ENCODE data around the gene WASL.

Gene WASL

DNA sequence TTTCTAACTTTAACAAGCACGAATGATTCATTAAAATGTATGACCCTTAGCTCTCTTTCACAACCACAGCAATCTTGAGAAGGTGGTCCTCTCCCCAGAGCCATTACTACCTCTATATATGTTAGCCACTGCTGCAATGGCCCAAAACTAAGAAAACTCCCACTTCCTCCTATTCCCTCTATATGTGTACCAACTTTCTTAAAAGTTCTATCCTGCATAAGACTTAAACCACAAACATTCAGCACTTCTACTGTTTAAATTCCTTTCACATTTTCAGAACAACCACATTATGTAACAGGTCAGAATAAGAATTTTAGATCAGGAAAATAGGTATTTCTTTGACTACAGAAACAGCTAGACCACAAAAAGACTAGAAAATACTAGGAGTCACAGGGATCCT, 36.2 kb downstream of the WASL start:
- TF ChIP-seq, protein P1, sequence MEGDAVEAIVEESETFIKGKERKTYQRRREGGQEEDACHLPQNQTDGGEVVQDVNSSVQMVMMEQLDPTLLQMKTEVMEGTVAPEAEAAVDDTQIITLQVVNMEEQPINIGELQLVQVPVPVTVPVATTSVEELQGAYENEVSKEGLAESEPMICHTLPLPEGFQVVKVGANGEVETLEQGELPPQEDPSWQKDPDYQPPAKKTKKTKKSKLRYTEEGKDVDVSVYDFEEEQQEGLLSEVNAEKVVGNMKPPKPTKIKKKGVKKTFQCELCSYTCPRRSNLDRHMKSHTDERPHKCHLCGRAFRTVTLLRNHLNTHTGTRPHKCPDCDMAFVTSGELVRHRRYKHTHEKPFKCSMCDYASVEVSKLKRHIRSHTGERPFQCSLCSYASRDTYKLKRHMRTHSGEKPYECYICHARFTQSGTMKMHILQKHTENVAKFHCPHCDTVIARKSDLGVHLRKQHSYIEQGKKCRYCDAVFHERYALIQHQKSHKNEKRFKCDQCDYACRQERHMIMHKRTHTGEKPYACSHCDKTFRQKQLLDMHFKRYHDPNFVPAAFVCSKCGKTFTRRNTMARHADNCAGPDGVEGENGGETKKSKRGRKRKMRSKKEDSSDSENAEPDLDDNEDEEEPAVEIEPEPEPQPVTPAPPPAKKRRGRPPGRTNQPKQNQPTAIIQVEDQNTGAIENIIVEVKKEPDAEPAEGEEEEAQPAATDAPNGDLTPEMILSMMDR (conservative IDR thresholded peaks at IDR 0.05), result no peak
- TF ChIP-seq ZFX (IDR thresholded peaks at IDR 0.05), result no peak

GRCh38 chr7:123711832-123712293, 36.9 kb downstream of the WASL start:
- TF ChIP-seq ZFX (IDR thresholded peaks at IDR 0.05), result no peak

More for the DNA sequence above, 36.2 kb downstream of the WASL start:
- H3K27ac ChIP-seq, result no peak overlapping the region

GRCh38 chr7:123710683-123711082, 38.1 kb downstream of the WASL start:
- H3K27ac ChIP-seq, result no peak overlapping the region
- TF ChIP-seq, protein P1 (conservative IDR thresholded peaks at IDR 0.05), result no peak
- TF ChIP-seq ZFX (IDR thresholded peaks at IDR 0.05), result no peak

More at GRCh38 chr7:123711832-123712293, 36.9 kb downstream of the WASL start:
- no peak overlapping the region for H3K27ac ChIP-seq

GRCh38 chr7:123709525-123709924, 39.3 kb downstream of the WASL start:
- H3K27ac ChIP-seq, result no peak overlapping the region
- no peak for TF ChIP-seq ZFX (IDR thresholded peaks at IDR 0.05)
- TF ChIP-seq, protein P1 (conservative IDR thresholded peaks at IDR 0.05), result no peak

DNA sequence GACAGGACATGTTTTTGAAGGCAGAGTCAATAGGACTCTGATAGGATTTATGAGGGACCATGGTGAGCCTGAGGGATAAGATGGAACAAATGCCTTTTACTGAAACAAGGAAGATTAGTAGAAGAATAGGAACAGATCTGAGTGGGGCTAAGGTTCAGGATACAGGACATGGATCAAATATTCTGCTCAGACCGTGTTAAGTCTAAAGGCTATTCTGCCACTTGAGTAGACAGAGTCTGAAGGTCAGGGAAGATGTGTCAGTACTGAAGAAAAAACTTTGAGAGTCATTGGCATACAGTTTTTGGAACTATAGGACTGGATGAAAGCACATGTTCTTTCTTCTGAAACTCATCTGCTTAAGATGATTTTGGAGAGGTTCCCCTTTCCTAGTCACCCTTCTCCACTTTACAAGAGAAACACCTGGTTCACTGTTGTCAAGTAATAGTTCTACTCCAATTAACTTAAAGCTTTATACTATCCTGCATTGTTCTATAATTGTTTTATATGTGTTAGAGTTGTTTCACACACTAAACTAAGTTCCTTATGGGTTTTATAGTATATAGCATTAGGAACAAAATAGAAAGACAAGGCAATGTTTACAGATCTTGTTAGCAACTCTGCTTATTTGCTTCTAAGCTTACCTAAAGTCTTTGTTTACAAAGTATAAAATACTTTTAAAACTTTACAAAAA, 43.4 kb downstream of the WASL start:
- TF ChIP-seq, protein P1 (conservative IDR thresholded peaks at IDR 0.05), result no peak
- TF ChIP-seq ZFX (IDR thresholded peaks at IDR 0.05), result no peak
- no peak overlapping the region for H3K27ac ChIP-seq

DNA sequence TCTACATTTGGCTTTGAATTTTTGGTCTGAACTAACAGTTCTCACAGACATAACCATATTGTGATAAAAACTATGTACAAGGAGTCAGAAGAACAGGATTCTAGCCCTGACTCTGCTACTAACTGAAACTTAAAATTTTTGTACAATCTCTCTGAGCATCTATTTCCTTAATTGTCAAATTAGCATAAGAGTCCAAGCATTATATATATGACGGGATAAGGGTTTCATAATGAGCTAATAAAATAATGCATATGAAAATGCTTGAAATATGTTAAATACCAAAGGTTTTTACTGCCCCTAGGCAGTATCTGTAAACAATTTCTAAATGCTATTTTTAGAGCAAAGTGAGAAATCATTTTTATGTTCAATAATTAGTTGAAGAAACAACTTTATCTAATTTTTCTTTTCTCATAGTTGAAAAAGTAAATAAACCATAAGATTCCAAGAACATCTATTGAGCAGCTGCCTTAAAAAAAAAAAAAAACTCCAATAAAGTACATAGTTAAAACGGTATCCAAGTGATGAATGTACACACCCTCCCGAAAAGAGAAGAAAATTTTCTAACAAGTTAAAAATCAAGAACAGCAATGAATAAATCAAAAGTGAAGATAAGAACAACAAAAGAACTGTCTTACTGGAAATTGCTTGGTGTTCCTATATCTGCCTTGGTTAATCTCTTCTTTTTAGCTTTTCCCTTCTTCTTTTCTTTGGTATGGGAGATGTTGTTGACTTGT, 52.7 kb downstream of the WASL start:
- TF ChIP-seq, protein P1 (conservative IDR thresholded peaks at IDR 0.05), result no peak
- TF ChIP-seq ZFX (IDR thresholded peaks at IDR 0.05), result no peak
- H3K27ac ChIP-seq, result no peak overlapping the region

GRCh38 chr7:123692471-123692877, 56.3 kb downstream of the WASL start:
- TF ChIP-seq, protein P1 (conservative IDR thresholded peaks at IDR 0.05), result no peak
- TF ChIP-seq ZFX (IDR thresholded peaks at IDR 0.05), result no peak

More at GRCh38 chr7:123692471-123692877, 56.3 kb downstream of the WASL start:
- no peak overlapping the region for H3K27ac ChIP-seq
